ENCODE measurements around the gene SRGAP2B. TPM values are rescaled to one million over a fixed set of nuclear protein-coding genes. Genes with fewer than 3 reads are reported as not detected.

SRGAP2B gene
- 15.0 and 18.6 TPM in 2 replicates for total RNA-seq

DNA sequence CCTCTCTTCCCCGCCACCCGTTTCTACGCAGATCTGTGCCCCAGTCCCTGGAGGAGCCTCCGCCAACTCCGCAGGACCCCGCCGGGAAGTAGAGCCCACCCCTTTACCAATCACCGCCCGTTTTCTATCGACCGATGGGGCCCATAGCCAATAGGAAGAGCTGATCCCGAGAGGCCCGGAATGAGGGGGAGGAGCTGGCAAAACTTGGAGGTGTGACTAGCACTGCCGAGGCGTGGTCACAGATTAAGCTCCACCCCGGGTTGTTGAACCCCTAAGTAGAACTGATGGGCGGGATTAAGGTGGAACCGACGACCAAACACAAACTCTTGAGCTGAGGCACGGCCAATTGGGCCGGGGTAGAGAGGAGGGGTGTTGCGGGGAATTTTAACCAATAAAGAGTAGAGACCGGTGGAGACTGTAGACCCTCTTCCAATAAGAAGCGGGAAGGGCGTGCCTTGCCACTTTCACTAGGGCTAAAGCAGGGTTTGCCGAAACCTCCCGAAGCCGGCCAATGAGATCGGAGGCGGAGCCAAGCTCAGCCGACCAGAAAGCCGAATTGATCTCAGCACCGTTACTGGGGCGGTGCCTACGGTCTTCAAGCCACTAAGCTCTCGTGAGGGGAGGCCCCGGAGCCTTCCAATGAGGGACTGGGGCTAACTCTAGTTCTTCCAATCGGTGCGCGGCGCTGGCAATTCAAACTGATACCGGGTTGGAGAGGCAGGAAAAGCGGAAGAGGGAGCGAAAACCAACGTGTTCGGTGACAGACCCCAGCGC is at the start of gene SRGAP2B, which contains the start of gene FAM72D:
Gene SRGAP2B, minus strand, starts transcription at position 45 of the 774 bp plus-strand sequence. CDS start 2,427 bp downstream, outside the sequence.
Gene FAM72D, plus strand, starts transcription at position 691 of the 774 bp plus-strand sequence. CDS start 874 bp downstream, outside the sequence.

Other genes with a start within 250 kb of the SRGAP2B start
- 0.33 and 2.0 TPM in 2 replicates for gene FAM72D, start 646 bp upstream of the SRGAP2B start, total RNA-seq
- not detected in 2 replicates for gene PPIAL4D, start 146.8 kb upstream of the SRGAP2B start, total RNA-seq